Peyer's patch (tissue), 4 donors: Measurements from ENCODE around the gene DPF1. TPM values are rescaled to one million over a fixed set of nuclear protein-coding genes. Genes with fewer than 3 reads are reported as not detected.
"Not testable (repeated sequence)": the region's sequence is repeated elsewhere in the genome, so short reads cannot be mapped to it uniquely, and the experiment has no call there.

Experiments
- DNase-seq, 3 donors: peaks; one replicate each; pipeline ENCODE4 v3.0.0-alpha.2; 2017 to 2019
- H3K27ac ChIP-seq, 4 donors: fragments of 200-600 bp; sonication (generic); one replicate each; pipeline ENCODE4 v1.5.1; 2016 to 2019
- H3K27me3 ChIP-seq, 2 donors: fragments of 200-600 bp; sonication (generic); one replicate each; pipeline ENCODE4 v1.5.1; 2019
- H3K36me3 ChIP-seq, 3 donors: fragments of 200-600 bp; sonication (generic); one replicate each; pipeline ENCODE4 v1.5.1; 2016 to 2019
- H3K4me1 ChIP-seq, 4 donors: fragments of 200-600 bp; sonication (generic); one replicate each; pipeline ENCODE4 v1.5.1; 2016 to 2019
- H3K4me3 ChIP-seq, 4 donors: fragments of 200-600 bp; sonication (generic); 1 replicate in 3 of 4; 2 replicates in 1 of 4; pipeline ENCODE4 v1.5.1; 2016 to 2019; ENCODE audit warnings: mild to moderate bottlenecking in 1 of 4
- H3K9me3 ChIP-seq, 4 donors: fragments of 200-600 bp; sonication (generic); one replicate each; pipeline ENCODE4 v1.5.1; 2016 to 2019; ENCODE audit warnings: mild to moderate bottlenecking in 1 of 4
- CTCF ChIP-seq, 6 experiments: fragments of 450-650 bp in 4 of 6; fragments of 200-600 bp in 2 of 6; sonication (generic) in 1 of 6; IDR thresholded peaks; one replicate each; pipeline ENCODE4 v1.5.1; 2017 to 2019; ENCODE audit warnings: antibody characterized with exemption in 6 of 6, mild to moderate bottlenecking in 3 of 6, moderate library complexity in 1 of 6
- POLR2A ChIP-seq, 2 donors: fragments of 450-650 bp; IDR thresholded peaks; one replicate each; pipeline ENCODE4 v1.5.1; 2017; ENCODE audit warnings: antibody characterized with exemption in 2 of 2, mild to moderate bottlenecking in 2 of 2, moderate library complexity in 2 of 2
- total RNA-seq, 4 donors: library from RNA; depleted of rRNA; stranded (reverse); fragments of >200 nt; gene quantifications; one replicate each; pipeline ENCODE4 v1.1.0, GENCODE V29; 2016

Gene DPF1
- total RNA-seq, 4 donors from 2014 or later: not detected

- DNase-seq: no peak
- peak overlapping the region in 1 of 4 donors; percentile 29 for H3K4me3 ChIP-seq
- H3K4me1 ChIP-seq: peaks cover 3 to 22% (median 14%) of the 10 kb centered on the region in 4 donors
- TF ChIP-seq POLR2A (IDR thresholded peaks at IDR 0.05) (no peak), CTCF (IDR thresholded peaks at IDR 0.05) (no peak)
- no peak overlapping the region for H3K27ac ChIP-seq
- peaks cover 0 to 33% of the 10 kb centered on the region in 2 donors for H3K27me3 ChIP-seq
- no peaks in the 10 kb centered on the region for H3K36me3 ChIP-seq
- no peaks in the 10 kb centered on the region for H3K9me3 ChIP-seq
Observed at GRCh38 chr19:38228491-38229439, 4.7 kb upstream of the DPF1 start.

- H3K9me3 ChIP-seq: no peaks in the 10 kb centered on the region
- no peak overlapping the region for H3K4me3 ChIP-seq
- no peak for TF ChIP-seq POLR2A (IDR thresholded peaks at IDR 0.05)
- no peak for TF ChIP-seq CTCF (IDR thresholded peaks at IDR 0.05)
- H3K27me3 ChIP-seq: peaks cover 0 to 35% of the 10 kb centered on the region in 2 donors
- H3K4me1 ChIP-seq: peaks cover 3 to 25% (median 17%) of the 10 kb centered on the region in 4 donors
- no peaks in the 10 kb centered on the region for H3K36me3 ChIP-seq
- H3K27ac ChIP-seq: no peak overlapping the region
- DNase-seq: no peak
Observed at GRCh38 chr19:38228005-38228377, 4.0 kb upstream of the DPF1 start.

DNA sequence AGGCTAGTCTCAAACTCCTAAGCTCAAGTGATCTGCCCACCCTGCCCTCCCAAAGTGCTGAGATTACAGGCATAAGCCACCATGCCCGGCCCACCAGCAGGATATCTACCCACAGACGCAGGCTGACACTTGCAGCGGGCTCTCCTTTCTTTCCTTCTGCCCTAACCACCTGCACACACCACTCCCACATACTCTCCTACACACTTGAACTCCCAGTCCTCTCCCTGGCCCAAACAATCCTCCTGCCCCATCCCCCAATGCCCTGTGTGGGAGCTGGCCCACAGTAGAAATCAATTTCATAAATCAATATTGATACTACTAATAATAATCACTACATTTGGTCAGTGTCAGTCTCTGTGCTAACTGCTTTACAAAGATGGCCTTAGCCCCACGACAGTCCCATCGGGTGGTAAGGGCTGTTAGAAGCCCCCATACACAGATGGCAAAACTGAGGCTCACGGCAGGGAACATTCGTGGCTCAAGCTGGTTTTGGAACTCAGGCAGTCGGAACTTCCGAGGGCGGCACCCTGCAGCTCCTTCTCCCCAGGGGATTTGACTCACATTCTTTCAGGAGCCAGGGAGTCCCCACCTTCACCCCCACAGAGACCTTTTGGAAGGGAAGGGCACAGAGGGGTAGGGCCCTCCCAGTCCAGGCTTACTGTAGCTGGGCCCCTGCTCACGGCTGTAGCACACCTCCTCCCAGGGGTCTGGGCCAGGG is 3.4 kb upstream of the DPF1 start:
- Histone ChIP-seq H3K36me3 (no peaks in the 10 kb centered on the region), H3K27ac (no peak overlapping the region), H3K4me1 (peaks cover 3 to 25% (median 17%) of the 10 kb centered on the region in 4 donors), H3K27me3 (peaks cover 0 to 35% of the 10 kb centered on the region in 2 donors), H3K9me3 (no peaks in the 10 kb centered on the region), H3K4me3 (no peak overlapping the region)
- no peak for DNase-seq
- TF ChIP-seq POLR2A (IDR thresholded peaks at IDR 0.05): no peak
- TF ChIP-seq CTCF (IDR thresholded peaks at IDR 0.05): no peak

DNA sequence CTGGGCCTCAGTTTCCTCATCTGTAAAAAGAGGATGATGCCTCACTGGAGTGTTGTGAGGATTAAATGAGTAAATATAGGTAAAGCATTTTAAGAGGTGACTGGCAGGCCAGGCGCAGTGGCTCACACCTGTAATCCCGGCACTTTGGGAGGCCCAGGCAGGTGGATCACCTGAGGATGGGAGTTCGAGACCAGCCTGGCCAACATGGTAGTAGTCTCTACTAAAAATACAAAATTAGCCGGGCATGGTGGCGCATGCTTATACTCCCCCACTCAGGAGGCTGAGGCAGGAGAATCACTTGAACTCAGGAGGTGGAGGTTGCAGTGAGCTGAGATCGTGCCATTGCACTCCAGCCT is 819 bp upstream of the DPF1 start:
- H3K4me3 ChIP-seq, H3K36me3 ChIP-seq, H3K27ac ChIP-seq, H3K9me3 ChIP-seq, DNase-seq: not testable (repeated sequence)
- Histone ChIP-seq H3K27me3 (peaks cover 0 to 35% of the 10 kb centered on the region in 2 donors), H3K4me1 (peaks cover 3 to 25% (median 17%) of the 10 kb centered on the region in 4 donors)

DNA sequence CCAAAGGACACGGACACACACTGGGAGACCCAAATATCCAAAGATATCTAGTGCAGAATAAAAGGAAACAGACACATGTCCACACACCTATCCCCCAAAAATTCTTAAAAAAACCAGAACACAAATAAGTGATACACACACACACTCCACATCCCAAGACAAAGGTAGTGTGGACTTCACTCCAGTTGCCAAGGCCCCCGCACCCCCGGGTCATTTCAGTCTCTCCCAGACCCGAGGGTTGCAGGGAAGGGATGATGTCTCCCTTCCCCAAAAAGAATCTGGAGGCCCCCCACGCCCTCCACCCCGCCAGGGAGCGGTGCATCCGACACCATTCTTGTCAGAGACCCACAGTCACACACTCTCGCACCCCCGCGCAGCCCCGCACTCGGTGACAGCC is 407 bp downstream of the DPF1 start:
- peak overlapping the region; percentile 12 to 52 (median 48) for H3K4me3 ChIP-seq
- peaks cover 0 to 17% (median 11%) of the 10 kb centered on the region in 4 donors for H3K4me1 ChIP-seq
- H3K36me3 ChIP-seq: no peaks in the 10 kb centered on the region
- no peaks in the 10 kb centered on the region for H3K9me3 ChIP-seq
- no peak overlapping the region for H3K27ac ChIP-seq
- H3K27me3 ChIP-seq: peaks cover 0 to 28% of the 10 kb centered on the region in 2 donors
- TF ChIP-seq CTCF (IDR thresholded peaks at IDR 0.05) (no peak), POLR2A (IDR thresholded peaks at IDR 0.05) (no peak)
- no peak for DNase-seq

DNA sequence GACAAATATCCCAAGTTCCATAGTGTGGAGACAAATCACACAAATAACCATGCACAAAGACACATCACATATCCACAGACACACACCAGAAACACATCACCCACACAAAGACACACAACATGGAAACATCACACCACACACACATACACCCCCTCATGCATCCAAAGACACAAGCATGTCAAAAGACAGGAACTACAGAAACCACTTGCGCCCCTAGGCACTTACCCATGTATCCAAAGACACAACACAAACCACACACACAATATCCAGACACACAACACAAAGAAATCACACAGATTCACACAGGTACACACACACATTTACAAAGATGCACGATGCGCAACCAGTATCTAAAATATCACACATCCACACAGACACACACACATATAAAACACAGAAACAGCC is 901 bp downstream of the DPF1 start:
- no peak overlapping the region for H3K4me3 ChIP-seq
- no peak for DNase-seq
- no peaks in the 10 kb centered on the region for H3K36me3 ChIP-seq
- H3K4me1 ChIP-seq: peaks cover 0 to 12% (median 8%) of the 10 kb centered on the region in 4 donors
- H3K9me3 ChIP-seq: no peaks in the 10 kb centered on the region
- H3K27ac ChIP-seq: no peak overlapping the region
- peaks cover 0 to 23% of the 10 kb centered on the region in 2 donors for H3K27me3 ChIP-seq
- TF ChIP-seq CTCF (IDR thresholded peaks at IDR 0.05) (no peak), POLR2A (IDR thresholded peaks at IDR 0.05) (no peak)
